HT1080 (cell line): ENCODE results near the gene IRF1. TPM values are rescaled to one million over a fixed set of nuclear protein-coding genes. Genes with fewer than 3 reads are reported as not detected.
"Not testable (repeated sequence)": the region's sequence is repeated elsewhere in the genome, so short reads cannot be mapped to it uniquely, and the experiment has no call there.

Source experiments
- DNase-seq: peaks from one replicate; pipeline ENCODE4 v3.0.0-alpha.2; 2015; ENCODE audit warnings: low read depth
- polyA plus RNA-seq, 2 experiments: library from polyadenylated mRNA; depleted of rRNA; stranded (reverse); fragments of >200 nt; gene quantifications; 2 replicates each; pipeline ENCODE4 v1.2.3, GENCODE V29; 2015
- total RNA-seq: library from RNA; depleted of rRNA; stranded (reverse); fragments of >200 nt; shearing (Covaris generic); gene quantifications from 2 replicates; pipeline ENCODE4 v1.2.3, GENCODE V29; 2014; rRNA removed

The IRF1 gene
- total RNA-seq = 6.3 and 13.6 TPM in 2 replicates
- 15.1 and 18.1 TPM in 2 replicates for polyA plus RNA-seq (2015; cell fraction: cytosol; rRNA removed)
- polyA plus RNA-seq (2015; cell fraction: nucleus; rRNA removed) = 32.5 and 34.2 TPM in 2 replicates

GRCh38 chr5:132490484-132491367 is at the start of gene IRF1:
Gene IRF1 (minus strand): TSS chr5:132490773. CDS start chr5:132489478, 1,295 bp downstream.
- peak; percentile 96 for DNase-seq

- no peak for DNase-seq
Measured at GRCh38 chr5:132540149-132540548, 49.6 kb upstream of the IRF1 start.

GRCh38 chr5:132539716-132540115 is 49.1 kb upstream of the IRF1 start:
- DNase-seq = no peak

- no peak for DNase-seq
Measured at GRCh38 chr5:132530946-132531345, 40.4 kb upstream of the IRF1 start.

- DNase-seq = no peak
Measured at GRCh38 chr5:132528866-132529634, 38.5 kb upstream of the IRF1 start.

- DNase-seq = no peak
Measured at GRCh38 chr5:132528021-132528420, 37.4 kb upstream of the IRF1 start.

- DNase-seq = peak; percentile 7
Measured at GRCh38 chr5:132526974-132527564, 36.5 kb upstream of the IRF1 start.

- peak; percentile 61 for DNase-seq
Measured at GRCh38 chr5:132526290-132526973, 35.9 kb upstream of the IRF1 start.

GRCh38 chr5:132525299-132525724 is 34.7 kb upstream of the IRF1 start:
- DNase-seq = no peak

- DNase-seq = not testable (repeated sequence)
Measured at GRCh38 chr5:132524877-132525276, 34.3 kb upstream of the IRF1 start.

GRCh38 chr5:132522067-132522466 is 31.5 kb upstream of the IRF1 start:
- not testable (repeated sequence) for DNase-seq

GRCh38 chr5:132513618-132514336 is 23.2 kb upstream of the IRF1 start:
- DNase-seq = not testable (repeated sequence)

GRCh38 chr5:132510076-132510475 is 19.5 kb upstream of the IRF1 start:
- peak; percentile 33 for DNase-seq

- DNase-seq = peak; percentile 67
Measured at GRCh38 chr5:132506094-132506692, 15.6 kb upstream of the IRF1 start.

- no peak for DNase-seq
Measured at GRCh38 chr5:132505641-132506040, 15.1 kb upstream of the IRF1 start.

GRCh38 chr5:132504746-132505145 is 14.2 kb upstream of the IRF1 start:
- no peak for DNase-seq

- DNase-seq = no peak
Measured at GRCh38 chr5:132503244-132503643, 12.7 kb upstream of the IRF1 start.

GRCh38 chr5:132501961-132502931 is 11.7 kb upstream of the IRF1 start:
- no peak for DNase-seq

- DNase-seq = no peak
Measured at GRCh38 chr5:132501629-132501956, 11.0 kb upstream of the IRF1 start.
